Fibroblast of lung (primary cell): ENCODE data around the gene MIPOL1. TPM values are rescaled to one million over a fixed set of nuclear protein-coding genes. Genes with fewer than 3 reads are reported as not detected.
"Not testable (repeated sequence)": the region's sequence is repeated elsewhere in the genome, so short reads cannot be mapped to it uniquely, and the experiment has no call there.

ENCODE experiments used
- DNase-seq, 2 donors: peaks; one replicate each; pipeline versions ENCODE4 v3.0.0 to v3.0.0-alpha.2; 2010; ENCODE audit warnings: low read depth in 2 of 2
- H2AFZ ChIP-seq: 2 replicates; pipeline ENCODE4 v1.5.1; 2012; ENCODE audit warnings: low read length, control low read depth, inconsistent platforms
- H3K27ac ChIP-seq: 2 replicates; pipeline ENCODE4 v1.5.1; 2011; ENCODE audit warnings: low read length, control low read depth; ENCODE audit not compliant: insufficient read depth
- H3K27me3 ChIP-seq: 2 replicates; pipeline ENCODE4 v1.5.1; 2011; ENCODE audit warnings: mild to moderate bottlenecking, low read length; ENCODE audit not compliant: control insufficient read depth, insufficient read depth
- H3K36me3 ChIP-seq: 2 replicates; pipeline ENCODE4 v1.5.1; 2011; ENCODE audit warnings: low read length; ENCODE audit not compliant: control insufficient read depth, insufficient read depth
- H3K4me1 ChIP-seq: 2 replicates; pipeline ENCODE4 v1.5.1; 2011; ENCODE audit warnings: low read length; ENCODE audit not compliant: control insufficient read depth, insufficient read depth; ENCODE audit errors: extremely low read depth
- H3K4me2 ChIP-seq: 2 replicates; pipeline ENCODE4 v1.5.1; 2011; ENCODE audit warnings: low read length, control low read depth; ENCODE audit not compliant: insufficient read depth; ENCODE audit errors: extremely low read depth
- H3K4me3 ChIP-seq, 4 experiments: fragments of 200-600 bp in 1 of 4; sonication (generic) in 1 of 4; replicated peaks in 1 of 4; 2 replicates each; pipeline ENCODE4 v1.5.1; 2011 to 2016; ENCODE audit warnings: low read length in 4 of 4, low read depth in 3 of 4, mild to moderate bottlenecking in 3 of 4, control low read depth in 2 of 4, inconsistent platforms in 1 of 4, mixed read lengths in 1 of 4; ENCODE audit not compliant: insufficient read depth in 1 of 4; ENCODE audit errors: control extremely low read depth in 1 of 4
- H3K79me2 ChIP-seq: 2 replicates; pipeline ENCODE4 v1.5.1; 2012; ENCODE audit warnings: mild to moderate bottlenecking, low read length, inconsistent platforms; ENCODE audit not compliant: control insufficient read depth, insufficient read depth
- H3K9ac ChIP-seq: 2 replicates; pipeline ENCODE4 v1.5.1; 2011; ENCODE audit warnings: mild to moderate bottlenecking, low read length, control low read depth; ENCODE audit not compliant: insufficient read depth
- H3K9me3 ChIP-seq: 2 replicates; pipeline ENCODE4 v1.5.1; 2012; ENCODE audit warnings: low read depth, low read length; ENCODE audit not compliant: control insufficient read depth, insufficient read depth
- H4K20me1 ChIP-seq: 2 replicates; pipeline ENCODE4 v1.5.1; 2011; ENCODE audit warnings: low read length; ENCODE audit not compliant: control insufficient read depth, insufficient read depth; ENCODE audit errors: extremely low read depth
- EZH2 ChIP-seq: IDR thresholded peaks from 2 replicates; pipeline ENCODE4 v1.5.1; 2012; ENCODE audit warnings: low read length, control low read depth, mild to moderate bottlenecking; ENCODE audit errors: missing control alignments
- polyA plus RNA-seq, 2 donors: library from polyadenylated mRNA; depleted of rRNA in 1 of 2; stranded (reverse) in 1 of 2; unstranded in 1 of 2; fragments of >200 nt; gene quantifications; 2 replicates each; pipeline ENCODE4 v1.2.1, GENCODE V29; 2011 to 2012; ENCODE audit warnings: missing spikeins in 1 of 2
- total RNA-seq: library from RNA; depleted of rRNA; stranded (reverse); fragments of >200 nt; gene quantifications from 2 replicates; pipeline ENCODE4 v1.2.1, GENCODE V29; 2014
- TF ChIP-seq, protein P1 (sequence below), 2 donors: IDR thresholded peaks in 1 of 2; conservative IDR thresholded peaks in 1 of 2; 1 replicate in 1 of 2; 2 replicates in 1 of 2; pipeline ENCODE4 v1.5.1; 2011 to 2012; ENCODE audit warnings: low read length in 2 of 2, control low read depth in 1 of 2, inconsistent platforms in 1 of 2, low read depth in 1 of 2, mild to moderate bottlenecking in 1 of 2

Gene MIPOL1
- total and polyA plus RNA-seq, 2 donors (not counting 1 experiment from before 2014, with no cell fraction given), result 6.4 to 8.6 TPM

DNA sequence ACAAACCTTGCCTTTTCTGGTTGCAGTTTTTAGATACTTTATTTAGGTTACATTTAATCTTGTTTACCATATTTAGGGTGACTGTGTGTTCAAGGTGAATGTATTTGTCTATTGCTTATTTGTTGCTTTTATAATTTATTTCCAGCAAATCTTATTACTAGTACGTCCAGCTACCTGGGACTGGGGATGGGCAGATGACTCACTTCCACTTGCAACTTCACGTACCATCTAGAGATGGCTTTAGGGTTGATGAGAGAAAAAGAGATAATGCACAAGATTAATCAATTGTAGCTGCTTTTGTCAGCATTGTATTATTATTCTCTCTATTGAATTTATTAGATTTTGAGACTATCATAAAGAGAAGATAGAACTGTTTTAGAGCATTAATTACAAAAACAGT is 5.1 kb downstream of the MIPOL1 start:
- no peak overlapping the region for H3K4me3 ChIP-seq
- H3K4me2 ChIP-seq, result no peak overlapping the region
- H3K9ac ChIP-seq, result no peak overlapping the region
- H3K36me3 ChIP-seq, result no peaks in the 10 kb centered on the region
- H3K9me3 ChIP-seq, result no peaks in the 10 kb centered on the region
- H4K20me1 ChIP-seq, result no peaks in the 10 kb centered on the region
- H3K4me1 ChIP-seq, result no peaks in the 10 kb centered on the region
- H3K27me3 ChIP-seq, result no peaks in the 10 kb centered on the region
- H3K79me2 ChIP-seq, result no peaks in the 10 kb centered on the region
- TF ChIP-seq, protein P1, sequence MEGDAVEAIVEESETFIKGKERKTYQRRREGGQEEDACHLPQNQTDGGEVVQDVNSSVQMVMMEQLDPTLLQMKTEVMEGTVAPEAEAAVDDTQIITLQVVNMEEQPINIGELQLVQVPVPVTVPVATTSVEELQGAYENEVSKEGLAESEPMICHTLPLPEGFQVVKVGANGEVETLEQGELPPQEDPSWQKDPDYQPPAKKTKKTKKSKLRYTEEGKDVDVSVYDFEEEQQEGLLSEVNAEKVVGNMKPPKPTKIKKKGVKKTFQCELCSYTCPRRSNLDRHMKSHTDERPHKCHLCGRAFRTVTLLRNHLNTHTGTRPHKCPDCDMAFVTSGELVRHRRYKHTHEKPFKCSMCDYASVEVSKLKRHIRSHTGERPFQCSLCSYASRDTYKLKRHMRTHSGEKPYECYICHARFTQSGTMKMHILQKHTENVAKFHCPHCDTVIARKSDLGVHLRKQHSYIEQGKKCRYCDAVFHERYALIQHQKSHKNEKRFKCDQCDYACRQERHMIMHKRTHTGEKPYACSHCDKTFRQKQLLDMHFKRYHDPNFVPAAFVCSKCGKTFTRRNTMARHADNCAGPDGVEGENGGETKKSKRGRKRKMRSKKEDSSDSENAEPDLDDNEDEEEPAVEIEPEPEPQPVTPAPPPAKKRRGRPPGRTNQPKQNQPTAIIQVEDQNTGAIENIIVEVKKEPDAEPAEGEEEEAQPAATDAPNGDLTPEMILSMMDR (conservative IDR thresholded peaks at IDR 0.05 in 1 of 2, IDR thresholded peaks at IDR 0.05 in 1 of 2; ENCODE audit: low read depth in 1 of 2, low read length in 2 of 2), result no peak
- no peak for TF ChIP-seq EZH2
- no peak overlapping the region for H2AFZ ChIP-seq
- DNase-seq, result no peak
- H3K27ac ChIP-seq, result no peak overlapping the region

DNA sequence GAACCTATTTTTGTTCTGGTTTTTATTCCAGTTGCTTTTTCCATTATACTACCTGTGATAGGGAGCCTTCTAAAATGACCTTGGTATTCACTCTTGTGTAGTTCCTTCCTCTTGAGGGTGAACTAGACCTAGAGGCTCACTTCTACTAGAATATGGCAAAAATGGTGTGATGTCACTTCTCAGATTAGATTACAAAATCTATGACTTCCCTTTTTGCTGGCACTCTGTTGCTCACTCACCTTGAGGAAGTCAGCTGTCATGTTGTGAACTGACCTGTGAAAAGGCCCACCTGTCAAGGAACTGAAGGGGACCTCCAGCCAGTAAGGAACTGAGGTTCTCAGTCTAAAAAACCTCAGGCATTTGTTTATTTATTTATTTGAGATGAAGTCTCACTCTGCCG is 5.7 kb downstream of the MIPOL1 start:
- no peak for DNase-seq
- Histone ChIP-seq H3K27ac (no peak overlapping the region), H4K20me1 (no peaks in the 10 kb centered on the region), H3K4me2 (no peak overlapping the region), H3K27me3 (no peaks in the 10 kb centered on the region), H3K79me2 (no peaks in the 10 kb centered on the region), H3K4me1 (no peaks in the 10 kb centered on the region), H3K36me3 (no peaks in the 10 kb centered on the region), H2AFZ (no peak overlapping the region), H3K9me3 (no peaks in the 10 kb centered on the region), H3K9ac (no peak overlapping the region), H3K4me3 (no peak overlapping the region)
- TF ChIP-seq, protein P1 (conservative IDR thresholded peaks at IDR 0.05 in 1 of 2, IDR thresholded peaks at IDR 0.05 in 1 of 2; ENCODE audit: low read depth in 1 of 2, low read length in 2 of 2), result no peak
- TF ChIP-seq EZH2, result no peak

DNA sequence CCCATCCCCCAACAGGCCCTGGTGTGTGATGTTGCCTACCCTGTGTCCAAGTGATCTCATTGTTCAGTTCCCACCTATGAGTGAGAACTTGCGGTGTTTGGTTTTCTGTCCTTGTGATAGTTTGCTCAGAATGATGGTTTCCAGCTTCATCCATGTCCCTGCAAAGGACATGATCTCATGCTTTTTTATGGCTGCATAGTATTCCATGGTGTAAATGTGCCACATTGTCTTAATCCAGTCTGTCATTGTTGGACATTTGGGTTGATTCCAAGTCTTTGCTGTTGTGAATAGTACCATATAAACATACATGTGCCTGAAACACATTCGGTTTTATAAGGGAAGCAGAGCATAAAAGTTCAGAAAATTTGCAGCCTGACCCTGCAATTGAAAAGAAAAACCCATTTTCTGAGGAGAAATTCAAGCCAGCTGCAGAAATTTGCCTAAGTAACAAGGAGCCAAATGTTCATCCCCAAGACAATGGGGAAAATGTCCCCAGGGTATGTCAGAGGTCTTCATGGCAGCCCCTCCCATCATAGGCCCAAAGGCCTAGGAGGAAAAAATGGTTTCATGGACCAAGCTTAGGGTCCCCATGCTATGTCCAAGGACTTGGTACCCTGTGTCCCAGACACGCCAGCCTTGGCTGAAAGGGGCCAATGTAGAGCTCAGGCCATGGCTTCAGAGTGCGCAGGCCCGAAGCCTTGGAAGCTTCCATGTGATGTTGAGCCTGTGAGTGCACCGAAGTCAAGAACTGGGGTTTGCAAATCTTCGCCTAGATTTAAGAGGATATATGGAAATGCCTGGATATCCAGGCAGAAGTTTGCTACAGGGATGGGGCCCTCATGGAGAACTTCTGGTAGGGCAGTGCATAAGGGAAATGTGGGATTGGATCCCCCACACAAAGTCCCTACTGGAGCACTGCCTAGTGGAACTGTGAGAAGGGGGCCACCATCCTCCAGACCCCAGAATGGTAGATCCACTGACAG is 8.2 kb downstream of the MIPOL1 start:
- not testable (repeated sequence) for H3K27me3 ChIP-seq, H3K79me2 ChIP-seq, H3K9ac ChIP-seq, DNase-seq, H3K4me1 ChIP-seq, H2AFZ ChIP-seq, H3K4me3 ChIP-seq, H3K27ac ChIP-seq, H3K4me2 ChIP-seq, H3K9me3 ChIP-seq, H3K36me3 ChIP-seq, H4K20me1 ChIP-seq

DNA sequence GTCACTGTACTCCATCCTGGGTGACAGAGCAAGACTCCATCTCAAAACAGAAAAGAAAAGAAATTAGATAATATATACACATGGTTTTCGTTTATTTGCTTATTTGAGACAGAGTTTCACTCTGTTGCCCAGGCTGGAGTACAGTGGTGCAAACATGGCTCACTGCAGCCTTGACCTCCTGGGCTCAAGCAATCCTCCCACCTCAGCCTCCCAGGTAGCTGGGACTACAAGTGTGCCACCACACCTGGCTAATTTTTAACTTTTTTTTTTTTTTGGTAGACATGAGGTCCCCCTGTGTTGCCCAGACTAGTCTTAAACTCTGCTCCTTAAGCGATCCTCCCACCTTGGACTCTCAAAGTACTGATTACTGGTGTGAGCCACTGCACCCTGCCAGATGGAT is 11.9 kb downstream of the MIPOL1 start:
- DNase-seq, H3K79me2 ChIP-seq, H3K4me1 ChIP-seq, H3K4me3 ChIP-seq, H3K36me3 ChIP-seq, H3K27me3 ChIP-seq, H3K27ac ChIP-seq, H4K20me1 ChIP-seq, H3K4me2 ChIP-seq, H2AFZ ChIP-seq, H3K9me3 ChIP-seq, H3K9ac ChIP-seq: not testable (repeated sequence)
